Measurements from ENCODE around the gene RCAN1. TPM values are rescaled to one million over a fixed set of nuclear protein-coding genes. Genes with fewer than 3 reads are reported as not detected.

RCAN1 gene
- total RNA-seq, 1 donor from 2014 or later = 30.1 TPM

GRCh38 chr21:34648739-34649297, 33.9 kb upstream of the RCAN1 start:
- H3K4me3 ChIP-seq (ENCODE audit: low read depth, low read length) = no peak overlapping the region
- DNase-seq (ENCODE audit: low read depth) = no peak
- TF ChIP-seq, protein P1, sequence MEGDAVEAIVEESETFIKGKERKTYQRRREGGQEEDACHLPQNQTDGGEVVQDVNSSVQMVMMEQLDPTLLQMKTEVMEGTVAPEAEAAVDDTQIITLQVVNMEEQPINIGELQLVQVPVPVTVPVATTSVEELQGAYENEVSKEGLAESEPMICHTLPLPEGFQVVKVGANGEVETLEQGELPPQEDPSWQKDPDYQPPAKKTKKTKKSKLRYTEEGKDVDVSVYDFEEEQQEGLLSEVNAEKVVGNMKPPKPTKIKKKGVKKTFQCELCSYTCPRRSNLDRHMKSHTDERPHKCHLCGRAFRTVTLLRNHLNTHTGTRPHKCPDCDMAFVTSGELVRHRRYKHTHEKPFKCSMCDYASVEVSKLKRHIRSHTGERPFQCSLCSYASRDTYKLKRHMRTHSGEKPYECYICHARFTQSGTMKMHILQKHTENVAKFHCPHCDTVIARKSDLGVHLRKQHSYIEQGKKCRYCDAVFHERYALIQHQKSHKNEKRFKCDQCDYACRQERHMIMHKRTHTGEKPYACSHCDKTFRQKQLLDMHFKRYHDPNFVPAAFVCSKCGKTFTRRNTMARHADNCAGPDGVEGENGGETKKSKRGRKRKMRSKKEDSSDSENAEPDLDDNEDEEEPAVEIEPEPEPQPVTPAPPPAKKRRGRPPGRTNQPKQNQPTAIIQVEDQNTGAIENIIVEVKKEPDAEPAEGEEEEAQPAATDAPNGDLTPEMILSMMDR (conservative IDR thresholded peaks at IDR 0.05; ENCODE audit: low read depth, low read length) = no peak

- no peak for DNase-seq (ENCODE audit: low read depth)
- no peak overlapping the region for H3K4me3 ChIP-seq (ENCODE audit: low read depth, low read length)
- TF ChIP-seq, protein P1 (conservative IDR thresholded peaks at IDR 0.05; ENCODE audit: low read depth, low read length) = no peak
These were observed 32.6 kb upstream of the RCAN1 start for GRCh38 chr21:34647555-34647954.

DNA sequence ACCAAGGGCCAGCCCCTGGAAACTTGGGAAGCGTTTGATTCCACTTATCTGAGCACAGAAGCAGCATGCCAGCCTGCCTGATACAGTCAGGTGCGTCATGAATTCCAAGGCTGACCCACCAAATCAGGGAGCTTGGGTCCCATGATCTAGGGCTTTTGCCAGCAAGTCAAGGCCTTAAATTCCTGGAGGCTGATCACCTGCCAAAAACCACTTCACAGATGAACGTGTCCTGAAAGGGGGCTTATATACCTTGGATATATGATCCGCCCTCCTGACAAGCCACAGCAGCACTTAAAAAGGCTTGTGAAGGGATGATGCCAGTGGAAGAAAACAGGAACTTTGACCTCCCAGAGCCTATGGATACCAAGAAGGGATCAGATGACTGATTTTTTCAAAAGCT, 29.9 kb upstream of the RCAN1 start:
- no peak for DNase-seq (ENCODE audit: low read depth)
- TF ChIP-seq, protein P1 (conservative IDR thresholded peaks at IDR 0.05; ENCODE audit: low read depth, low read length) = no peak
- H3K4me3 ChIP-seq (ENCODE audit: low read depth, low read length) = no peak overlapping the region

DNA sequence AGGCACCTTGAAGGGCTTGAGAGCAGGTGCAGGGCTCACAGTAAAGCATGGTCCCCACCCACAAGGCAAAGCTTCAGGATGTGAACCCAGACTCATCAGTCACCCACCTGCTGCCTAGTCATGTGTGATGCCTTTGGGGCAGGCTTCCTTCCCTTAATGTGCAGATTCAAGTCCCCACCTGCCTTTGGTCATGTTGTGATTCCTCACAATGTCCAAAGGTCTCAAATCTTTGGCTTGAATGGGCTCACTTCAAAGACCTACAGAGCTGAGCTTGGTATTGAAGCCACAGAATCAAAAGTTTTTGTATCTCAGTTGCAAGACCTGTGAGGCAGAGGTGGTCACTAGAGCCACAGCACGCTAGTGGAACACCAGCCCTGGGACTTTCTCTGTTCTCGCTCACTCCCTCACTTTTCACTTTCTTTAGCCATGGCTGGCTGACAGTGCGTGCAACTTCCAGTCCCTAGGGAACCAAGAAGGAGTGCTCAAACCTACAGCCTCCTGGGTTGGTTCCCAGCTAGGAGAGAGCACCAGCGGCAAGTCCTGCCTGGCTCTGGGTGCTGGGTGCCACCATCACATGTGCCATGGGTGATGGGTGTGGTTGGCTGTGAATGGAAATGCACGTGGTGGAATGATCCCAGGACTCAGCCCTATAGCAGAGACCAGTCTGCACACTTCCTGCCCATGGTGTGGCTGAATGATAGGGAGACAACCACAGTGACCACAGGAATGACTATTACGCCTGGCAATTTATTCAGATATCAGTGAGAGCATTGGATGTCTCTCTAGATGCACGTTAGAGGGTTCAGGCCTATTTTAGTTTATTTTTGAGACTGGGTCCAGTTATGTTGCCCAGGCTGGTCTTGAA, 27.5 kb upstream of the RCAN1 start:
- DNase-seq (ENCODE audit: low read depth) = no peak
- TF ChIP-seq, protein P1 (conservative IDR thresholded peaks at IDR 0.05; ENCODE audit: low read depth, low read length) = no peak

GRCh38 chr21:34640858-34641257, 25.9 kb upstream of the RCAN1 start:
- no peak for DNase-seq (ENCODE audit: low read depth)
- TF ChIP-seq, protein P1 (conservative IDR thresholded peaks at IDR 0.05; ENCODE audit: low read depth, low read length) = no peak
- H3K4me3 ChIP-seq (ENCODE audit: low read depth, low read length) = no peak overlapping the region

More for the DNA sequence above, 27.5 kb upstream of the RCAN1 start:
- no peak overlapping the region for H3K4me3 ChIP-seq (ENCODE audit: low read depth, low read length)

DNA sequence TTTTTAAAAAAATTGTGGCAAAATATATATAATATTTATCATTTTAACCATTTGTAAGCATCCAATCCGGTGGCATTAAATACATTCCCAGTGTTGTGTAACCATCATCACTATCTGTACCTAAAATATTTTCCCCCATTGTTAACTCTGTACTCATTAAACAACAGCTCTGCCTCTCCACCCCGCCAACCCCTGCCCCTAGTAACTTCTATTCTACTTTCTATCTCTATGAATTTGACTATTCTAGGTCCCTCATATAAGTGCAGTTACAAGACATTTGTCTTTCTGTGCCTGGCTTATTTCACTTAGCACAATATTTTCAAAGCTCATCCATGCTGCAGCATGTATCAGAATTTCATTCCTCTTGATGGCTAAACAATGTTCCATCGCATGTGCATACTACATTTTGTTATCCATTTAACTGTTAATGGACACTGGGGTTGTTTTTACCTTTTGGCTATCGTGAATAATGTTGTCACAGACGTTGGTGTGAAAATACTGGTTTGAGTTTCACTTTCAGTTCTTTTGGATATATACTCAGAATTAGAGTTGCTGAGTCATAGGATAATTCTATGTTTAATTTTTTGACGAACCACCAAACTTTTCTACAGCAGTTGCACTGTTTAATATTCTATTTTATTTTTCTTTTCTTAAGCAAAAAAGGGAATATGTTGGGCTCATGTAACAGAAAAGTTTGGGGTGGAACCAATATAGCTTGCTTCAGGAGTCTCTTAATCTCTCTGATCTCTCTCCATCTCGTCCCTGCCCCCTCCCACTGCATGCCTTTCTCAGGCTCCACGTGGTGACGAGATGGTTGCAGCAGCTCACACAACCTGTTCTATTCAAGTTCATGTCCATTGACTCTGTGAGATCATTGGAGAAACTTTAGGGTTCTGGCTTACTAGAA, 25.2 kb upstream of the RCAN1 start:
- no peak overlapping the region for H3K4me3 ChIP-seq (ENCODE audit: low read depth, low read length)
- TF ChIP-seq, protein P1 (conservative IDR thresholded peaks at IDR 0.05; ENCODE audit: low read depth, low read length) = no peak
- no peak for DNase-seq (ENCODE audit: low read depth)
